HG02885 (cell line): Measurements from ENCODE around the gene ARHGEF3.
"Not testable (repeated sequence)": the region's sequence is repeated elsewhere in the genome, so short reads cannot be mapped to it uniquely, and the experiment has no call there.

Experiments used
- ATAC-seq: cut with Tn5 transposase; IDR thresholded peaks from one replicate; pipeline ENCODE4 v1.9.1; 2021; ENCODE audit warnings: mild to moderate bottlenecking; ENCODE audit not compliant: unreplicated experiment, poor library complexity

Gene ARHGEF3

GRCh38 chr3:56775838-56776555 is 25.8 kb downstream of the ARHGEF3 start:
- ATAC-seq: no peak

GRCh38 chr3:56775445-56775837 is 26.3 kb downstream of the ARHGEF3 start:
- ATAC-seq: no peak

GRCh38 chr3:56773986-56774385 is 27.8 kb downstream of the ARHGEF3 start:
- no peak for ATAC-seq

- ATAC-seq: no peak
Observed at GRCh38 chr3:56772952-56773938, 28.5 kb downstream of the ARHGEF3 start.

GRCh38 chr3:56771376-56771775 is 30.4 kb downstream of the ARHGEF3 start:
- no peak for ATAC-seq

- ATAC-seq: no peak
Observed at GRCh38 chr3:56769116-56769707, 32.5 kb downstream of the ARHGEF3 start.

- no peak for ATAC-seq
Observed at GRCh38 chr3:56764904-56765547, 36.7 kb downstream of the ARHGEF3 start.

GRCh38 chr3:56764184-56764583 is 37.6 kb downstream of the ARHGEF3 start:
- ATAC-seq: no peak

- ATAC-seq: no peak
Observed at GRCh38 chr3:56763233-56763632, 38.5 kb downstream of the ARHGEF3 start.

- no peak for ATAC-seq
Observed at GRCh38 chr3:56762718-56763117, 39.0 kb downstream of the ARHGEF3 start.

- ATAC-seq: no peak
Observed at GRCh38 chr3:56761887-56762651, 39.7 kb downstream of the ARHGEF3 start.

- ATAC-seq: no peak
Observed at GRCh38 chr3:56761023-56761422, 40.7 kb downstream of the ARHGEF3 start.

GRCh38 chr3:56759532-56759931 is 42.2 kb downstream of the ARHGEF3 start:
- ATAC-seq: no peak

- ATAC-seq: peak; percentile 77
Observed at GRCh38 chr3:56758539-56758981, 43.2 kb downstream of the ARHGEF3 start.

- not testable (repeated sequence) for ATAC-seq
Observed at GRCh38 chr3:56758042-56758441, 43.7 kb downstream of the ARHGEF3 start.

- peak; percentile 37 for ATAC-seq
Observed at GRCh38 chr3:56754741-56755417, 46.9 kb downstream of the ARHGEF3 start.

GRCh38 chr3:56753206-56753820 is 48.4 kb downstream of the ARHGEF3 start:
- ATAC-seq: peak; percentile 82

- ATAC-seq: no peak
Observed at GRCh38 chr3:56751056-56751707, 50.6 kb downstream of the ARHGEF3 start.
